CD14-positive monocyte (primary cell): ENCODE data around the gene AFF2. TPM values are rescaled to one million over a fixed set of nuclear protein-coding genes. Genes with fewer than 3 reads are reported as not detected.

Experiments
- DNase-seq, 3 donors: peaks; one replicate each; pipeline ENCODE4 v3.0.0-alpha.2; 2011 to 2022
- H2AFZ ChIP-seq: 2 replicates; pipeline ENCODE4 v1.6.0; 2012; ENCODE audit warnings: mild to moderate bottlenecking, low read depth, low read length, inconsistent platforms; ENCODE audit not compliant: insufficient read depth, poor library complexity, severe bottlenecking
- H3K27ac ChIP-seq, 2 donors: 1 replicate in 1 of 2; 2 replicates in 1 of 2; pipeline ENCODE4 v1.5.1; 2012 to 2013; ENCODE audit warnings: low read length in 2 of 2, control low read depth in 1 of 2, inconsistent platforms in 1 of 2, low read depth in 1 of 2, mild to moderate bottlenecking in 1 of 2
- H3K27me3 ChIP-seq, 2 donors: one replicate each; pipeline versions ENCODE4 v1.6.0 to v1.6.1; 2011 to 2013; ENCODE audit warnings: low read length in 2 of 2; ENCODE audit not compliant: control insufficient read depth in 2 of 2, insufficient read depth in 2 of 2
- H3K36me3 ChIP-seq, 2 donors: replicated peaks in 1 of 2; 1 replicate in 1 of 2; 2 replicates in 1 of 2; pipeline versions ENCODE4 v1.5.1 to v1.6.1; 2012 to 2013; ENCODE audit warnings: low read length in 2 of 2, control low read depth in 1 of 2, inconsistent platforms in 1 of 2, mild to moderate bottlenecking in 1 of 2; ENCODE audit not compliant: insufficient read depth in 2 of 2, control insufficient read depth in 1 of 2
- H3K4me1 ChIP-seq, 2 donors: 1 replicate in 1 of 2; 2 replicates in 1 of 2; pipeline versions ENCODE4 v1.5.1 to v1.6.1; 2012 to 2013; ENCODE audit warnings: low read length in 2 of 2, control low read depth in 1 of 2, inconsistent platforms in 1 of 2, mild to moderate bottlenecking in 1 of 2, moderate library complexity in 1 of 2; ENCODE audit not compliant: insufficient read depth in 2 of 2, control insufficient read depth in 1 of 2
- H3K4me2 ChIP-seq: replicated peaks from 2 replicates; pipeline ENCODE3; 2012; ENCODE audit warnings: low read length, moderate library complexity, mild to moderate bottlenecking; ENCODE audit not compliant: poor library complexity, severe bottlenecking; ENCODE audit errors: extremely low read depth
- H3K4me3 ChIP-seq, 3 experiments: fragments of 200-600 bp in 1 of 3; sonication (generic) in 1 of 3; replicated peaks in 1 of 3; 1 replicate in 2 of 3; 2 replicates in 1 of 3; pipeline ENCODE4 v1.5.1; 2011 to 2013; ENCODE audit warnings: low read length in 3 of 3, mild to moderate bottlenecking in 3 of 3, control low read depth in 2 of 3, low read depth in 2 of 3, inconsistent platforms in 1 of 3, moderate library complexity in 1 of 3
- H3K79me2 ChIP-seq: 2 replicates; pipeline ENCODE4 v1.6.0; 2012; ENCODE audit warnings: mild to moderate bottlenecking, control low read depth, inconsistent platforms, low read length, moderate library complexity; ENCODE audit not compliant: insufficient read depth
- H3K9ac ChIP-seq: 2 replicates; pipeline ENCODE4 v1.6.0; 2017; ENCODE audit warnings: low read length, mild to moderate bottlenecking; ENCODE audit not compliant: insufficient read depth, poor library complexity, severe bottlenecking
- H3K9me3 ChIP-seq, 2 donors: replicated peaks in 1 of 2; 1 replicate in 1 of 2; 2 replicates in 1 of 2; pipeline versions ENCODE4 v1.5.1 to v1.6.1; 2012 to 2013; ENCODE audit warnings: low read length in 2 of 2, control low read depth in 1 of 2; ENCODE audit not compliant: control insufficient read depth in 1 of 2, insufficient read depth in 1 of 2
- H4K20me1 ChIP-seq: 2 replicates; pipeline ENCODE4 v1.6.0; 2012; ENCODE audit warnings: mild to moderate bottlenecking, low read length, control low read depth, moderate library complexity; ENCODE audit not compliant: insufficient read depth
- H3K27ac Mint-ChIP-seq, 7 donors: one replicate each; pipeline ENCODE4 v1.8.0; 2020; ENCODE audit warnings: mild to moderate bottlenecking in 7 of 7, mixed read lengths in 7 of 7, moderate library complexity in 6 of 7, inconsistent platforms in 2 of 7
- H3K27me3 Mint-ChIP-seq, 3 donors: one replicate each; pipeline ENCODE4 v1.8.0; 2021 to 2022; ENCODE audit warnings: low read depth in 3 of 3, mild to moderate bottlenecking in 3 of 3, mixed read lengths in 3 of 3, moderate library complexity in 3 of 3, inconsistent platforms in 1 of 3
- H3K36me3 Mint-ChIP-seq, 2 donors: one replicate each; pipeline ENCODE4 v1.8.0; 2020; ENCODE audit warnings: mixed read lengths in 2 of 2, inconsistent platforms in 1 of 2, mild to moderate bottlenecking in 1 of 2
- H3K4me1 Mint-ChIP-seq: one replicate; pipeline ENCODE4 v1.8.0; 2020; ENCODE audit warnings: mild to moderate bottlenecking, mixed read lengths
- H3K4me3 Mint-ChIP-seq, 2 donors: one replicate each; pipeline ENCODE4 v1.8.0; 2020; ENCODE audit warnings: mild to moderate bottlenecking in 2 of 2, mixed read lengths in 2 of 2, moderate library complexity in 1 of 2
- H3K9me3 Mint-ChIP-seq, 7 donors: one replicate each; pipeline ENCODE4 v1.8.0; 2020 to 2022; ENCODE audit warnings: mixed read lengths in 7 of 7, mild to moderate bottlenecking in 6 of 7, moderate library complexity in 6 of 7, inconsistent platforms in 2 of 7
- WGBS: methylation state at CpG from one replicate; pipeline ENCODE4 v1.1.5; 2013; ENCODE audit warnings: missing lambda C conversion rate; ENCODE audit not compliant: insufficient coverage; 5-methylcytosine and 5-hydroxymethylcytosine counted together
- intact Hi-C, 2 donors: fragments of 100-400 bp; cut with micrococcal nuclease; formaldehyde crosslinking; loops; one replicate each; pipeline versions ENCODE4 v1.15.0 to v1.15.1; 2023
- polyA plus RNA-seq, 3 donors: library from polyadenylated mRNA; depleted of rRNA in 1 of 3; unstranded in 2 of 3; stranded (reverse) in 1 of 3; fragments of 300-500 nt in 2 of 3; fragments of >200 nt in 1 of 3; fragmentation: Illumina TruSeq in 2 of 3; gene quantifications; 1 replicate in 2 of 3; 2 replicates in 1 of 3; pipeline ENCODE4 v1.2.3, GENCODE V29; 2012 to 2021
- TF ChIP-seq, protein P1 (sequence below): fragments of 200-600 bp; IDR thresholded peaks from one replicate; pipeline ENCODE4 v1.8.0; 2022; ENCODE audit warnings: antibody characterized with exemption, mild to moderate bottlenecking

The AFF2 gene
- polyA plus RNA-seq, 3 donors: 0.07 to 1.1 (median 0.70) TPM

DNA sequence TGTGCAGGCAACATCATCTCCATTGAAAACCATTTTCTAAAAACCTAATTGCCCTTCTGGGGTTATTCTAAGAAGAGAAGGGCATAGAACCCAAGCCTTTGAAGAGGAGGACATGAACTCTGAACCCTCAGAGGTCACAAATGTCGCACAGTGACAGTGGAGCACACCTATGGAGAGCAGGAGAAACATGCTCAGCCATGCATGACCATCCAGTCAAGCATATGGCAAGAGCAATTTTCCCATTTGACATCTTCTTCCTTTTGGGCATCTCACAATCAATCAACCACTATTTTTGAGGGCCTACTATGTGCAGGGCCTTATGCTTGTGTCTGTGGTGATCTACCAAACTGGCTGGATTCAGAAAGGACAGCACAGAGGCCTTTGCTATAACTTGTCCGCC lies 30.1 kb upstream of the AFF2 start:
- no peaks in the 10 kb centered on the region for H3K36me3 Mint-ChIP-seq
- Histone ChIP-seq H3K4me1 (no peaks in the 10 kb centered on the region), H3K4me2 (no peak overlapping the region), H3K9ac (no peak overlapping the region), H4K20me1 (no peaks in the 10 kb centered on the region), H3K36me3 (no peaks in the 10 kb centered on the region), H3K9me3 (no peaks in the 10 kb centered on the region), H3K27ac (no peak overlapping the region), H3K79me2 (no peaks in the 10 kb centered on the region), H3K27me3 (no peaks in the 10 kb centered on the region), H2AFZ (no peak overlapping the region), H3K4me3 (no peak overlapping the region)
- H3K4me3 Mint-ChIP-seq: no peak overlapping the region
- no peak for DNase-seq
- WGBS: no CpG with 5 or more reads among the region's 2 CpGs
- peaks cover 0 to 3% (median 0%) of the 10 kb centered on the region in 7 donors for H3K9me3 Mint-ChIP-seq
- H3K4me1 Mint-ChIP-seq: no peaks in the 10 kb centered on the region
- H3K27me3 Mint-ChIP-seq: peaks cover 0 to 1% (median 0%) of the 10 kb centered on the region in 3 donors
- H3K27ac Mint-ChIP-seq: no peak overlapping the region
- TF ChIP-seq, protein P1, sequence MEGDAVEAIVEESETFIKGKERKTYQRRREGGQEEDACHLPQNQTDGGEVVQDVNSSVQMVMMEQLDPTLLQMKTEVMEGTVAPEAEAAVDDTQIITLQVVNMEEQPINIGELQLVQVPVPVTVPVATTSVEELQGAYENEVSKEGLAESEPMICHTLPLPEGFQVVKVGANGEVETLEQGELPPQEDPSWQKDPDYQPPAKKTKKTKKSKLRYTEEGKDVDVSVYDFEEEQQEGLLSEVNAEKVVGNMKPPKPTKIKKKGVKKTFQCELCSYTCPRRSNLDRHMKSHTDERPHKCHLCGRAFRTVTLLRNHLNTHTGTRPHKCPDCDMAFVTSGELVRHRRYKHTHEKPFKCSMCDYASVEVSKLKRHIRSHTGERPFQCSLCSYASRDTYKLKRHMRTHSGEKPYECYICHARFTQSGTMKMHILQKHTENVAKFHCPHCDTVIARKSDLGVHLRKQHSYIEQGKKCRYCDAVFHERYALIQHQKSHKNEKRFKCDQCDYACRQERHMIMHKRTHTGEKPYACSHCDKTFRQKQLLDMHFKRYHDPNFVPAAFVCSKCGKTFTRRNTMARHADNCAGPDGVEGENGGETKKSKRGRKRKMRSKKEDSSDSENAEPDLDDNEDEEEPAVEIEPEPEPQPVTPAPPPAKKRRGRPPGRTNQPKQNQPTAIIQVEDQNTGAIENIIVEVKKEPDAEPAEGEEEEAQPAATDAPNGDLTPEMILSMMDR: no peak
- intact Hi-C loops: no loop called here

DNA sequence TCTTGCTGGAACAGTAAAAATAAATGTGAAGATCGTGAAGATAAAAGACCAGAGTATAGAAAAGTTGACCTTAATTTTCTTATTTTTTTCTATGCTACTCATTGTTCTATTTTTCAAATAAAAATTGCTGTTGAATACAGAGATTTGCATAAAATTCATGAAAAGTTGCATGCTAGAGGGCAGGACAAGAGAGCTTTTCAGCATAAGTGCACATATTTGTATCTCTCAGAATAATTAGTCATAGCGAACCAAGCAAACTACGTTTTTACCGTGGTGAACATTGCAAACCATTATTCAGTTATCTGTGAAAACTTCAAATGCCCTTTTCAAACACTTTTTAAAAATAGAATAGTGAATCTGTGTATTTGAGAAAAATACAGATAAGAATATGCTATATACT lies 26.4 kb upstream of the AFF2 start:
- Histone ChIP-seq H3K36me3 (no peaks in the 10 kb centered on the region), H2AFZ (no peak overlapping the region), H3K4me1 (no peaks in the 10 kb centered on the region), H3K79me2 (no peaks in the 10 kb centered on the region), H4K20me1 (no peaks in the 10 kb centered on the region), H3K9ac (no peak overlapping the region), H3K27me3 (no peaks in the 10 kb centered on the region), H3K27ac (no peak overlapping the region), H3K9me3 (no peaks in the 10 kb centered on the region), H3K4me2 (no peak overlapping the region), H3K4me3 (no peak overlapping the region)
- no peaks in the 10 kb centered on the region for H3K36me3 Mint-ChIP-seq
- no peak overlapping the region for H3K4me3 Mint-ChIP-seq
- peaks cover 0 to 4% (median 0%) of the 10 kb centered on the region in 3 donors for H3K27me3 Mint-ChIP-seq
- DNase-seq: no peak
- TF ChIP-seq, protein P1: no peak
- no peaks in the 10 kb centered on the region for H3K4me1 Mint-ChIP-seq
- WGBS: no CpG with 5 or more reads among the region's 4 CpGs
- H3K27ac Mint-ChIP-seq: no peak overlapping the region
- H3K9me3 Mint-ChIP-seq: peaks cover 0 to 2% (median 0%) of the 10 kb centered on the region in 7 donors
- intact Hi-C loops: no loop called here
